SJSA1 (cell line): Measurements from ENCODE around the gene CDKN2A. TPM values are rescaled to one million over a fixed set of nuclear protein-coding genes. Genes with fewer than 3 reads are reported as not detected.

Source experiments
- DNase-seq, 2 experiments: peaks; one replicate each; pipeline ENCODE4 v3.0.0-alpha.2; 2015 to 2020; ENCODE audit warnings: low spot score in 2 of 2, low read depth in 1 of 2
- H3K27ac ChIP-seq: fragments of 250-450 bp; sonication (Bioruptor Pico); 2 replicates; pipeline ENCODE4 v1.5.1; 2020; ENCODE audit warnings: mild to moderate bottlenecking, moderate library complexity
- H3K27me3 ChIP-seq: fragments of 250-450 bp; sonication (Bioruptor Pico); replicated peaks from 2 replicates; pipeline ENCODE4 v1.5.1; 2020; ENCODE audit warnings: mild to moderate bottlenecking, moderate library complexity
- H3K36me3 ChIP-seq: fragments of 250-450 bp; sonication (Bioruptor Pico); 2 replicates; pipeline ENCODE4 v1.5.1; 2020; ENCODE audit warnings: mild to moderate bottlenecking
- H3K4me1 ChIP-seq: fragments of 250-450 bp; sonication (Bioruptor Pico); replicated peaks from 2 replicates; pipeline ENCODE4 v1.6.1; 2021; ENCODE audit warnings: mild to moderate bottlenecking
- H3K4me3 ChIP-seq: fragments of 250-450 bp; sonication (Bioruptor Pico); 2 replicates; pipeline ENCODE4 v1.5.1; 2020; ENCODE audit warnings: mild to moderate bottlenecking
- H3K9me3 ChIP-seq: fragments of 250-450 bp; sonication (Bioruptor Pico); replicated peaks from 2 replicates; pipeline ENCODE4 v1.5.1; 2020; ENCODE audit warnings: mild to moderate bottlenecking
- total RNA-seq: library from RNA; depleted of rRNA; stranded (reverse); fragments of >200 nt; shearing (Covaris generic); gene quantifications from 2 replicates; pipeline ENCODE4 v1.2.3, GENCODE V29; 2014

The CDKN2A gene
- total RNA-seq, 1 experiment from 2014 or later, result 198 TPM

- H3K4me1 ChIP-seq, result peaks cover 4% of the 10 kb centered on the region; the same call in 1 of the 2 replicates
- H3K4me3 ChIP-seq, result no peak overlapping the region
- no peak overlapping the region for H3K27ac ChIP-seq
- no peak for DNase-seq
- no peaks in the 10 kb centered on the region for H3K36me3 ChIP-seq
- no peaks in the 10 kb centered on the region for H3K9me3 ChIP-seq
- H3K27me3 ChIP-seq, result no peaks in the 10 kb centered on the region
These were observed 11.2 kb downstream of the CDKN2A start for GRCh38 chr9:21982861-21983560.

GRCh38 chr9:21982391-21982790 lies 11.8 kb downstream of the CDKN2A start:
- peaks cover 4% of the 10 kb centered on the region; the same call in 1 of the 2 replicates for H3K4me1 ChIP-seq
- H3K9me3 ChIP-seq, result no peaks in the 10 kb centered on the region
- no peak overlapping the region for H3K4me3 ChIP-seq
- no peaks in the 10 kb centered on the region for H3K36me3 ChIP-seq
- no peak for DNase-seq
- no peaks in the 10 kb centered on the region for H3K27me3 ChIP-seq
- H3K27ac ChIP-seq, result no peak overlapping the region

GRCh38 chr9:21976334-21976875 lies 17.8 kb downstream of the CDKN2A start:
- H3K36me3 ChIP-seq, result peaks cover 5% of the 10 kb centered on the region; the same call in 1 of the 2 replicates
- peaks cover 17% of the 10 kb centered on the region for H3K4me1 ChIP-seq
- H3K27ac ChIP-seq, result no peak overlapping the region
- no peak for DNase-seq
- H3K4me3 ChIP-seq, result no peak overlapping the region
- no peaks in the 10 kb centered on the region for H3K27me3 ChIP-seq
- no peaks in the 10 kb centered on the region for H3K9me3 ChIP-seq

GRCh38 chr9:21974722-21975409 lies 19.3 kb downstream of the CDKN2A start:
- H3K4me1 ChIP-seq, result peaks cover 17% of the 10 kb centered on the region
- peak overlapping the region; percentile 83 for H3K27ac ChIP-seq
- H3K9me3 ChIP-seq, result no peaks in the 10 kb centered on the region
- no peaks in the 10 kb centered on the region for H3K27me3 ChIP-seq
- peak overlapping the region; percentile 75 for H3K4me3 ChIP-seq
- H3K36me3 ChIP-seq, result peaks cover 18% of the 10 kb centered on the region
- DNase-seq, result peak; percentile 78 to 85

GRCh38 chr9:21974343-21974721 lies 19.9 kb downstream of the CDKN2A start:
- Histone ChIP-seq H3K4me1 (peaks cover 17% of the 10 kb centered on the region), H3K27ac (peak overlapping the region; percentile 83), H3K9me3 (no peaks in the 10 kb centered on the region), H3K27me3 (no peaks in the 10 kb centered on the region), H3K4me3 (peak overlapping the region; percentile 75), H3K36me3 (peaks cover 20% of the 10 kb centered on the region)
- DNase-seq, result peak in 1 of 2 experiments; percentile 43

GRCh38 chr9:21972361-21972760 lies 21.8 kb downstream of the CDKN2A start:
- no peak for DNase-seq
- Histone ChIP-seq H3K4me1 (peaks cover 17% of the 10 kb centered on the region), H3K36me3 (peaks cover 38% of the 10 kb centered on the region), H3K27me3 (no peaks in the 10 kb centered on the region), H3K4me3 (peak overlapping the region; percentile 75; the same call in 1 of the 2 replicates), H3K27ac (peak overlapping the region; percentile 26), H3K9me3 (no peaks in the 10 kb centered on the region)

GRCh38 chr9:21970800-21971640 lies 23.2 kb downstream of the CDKN2A start:
- H3K27ac ChIP-seq, result no peak overlapping the region
- DNase-seq, result no peak
- H3K27me3 ChIP-seq, result no peaks in the 10 kb centered on the region

GRCh38 chr9:21969951-21970799 lies 24.0 kb downstream of the CDKN2A start:
- H3K9me3 ChIP-seq, result no peaks in the 10 kb centered on the region
- no peak overlapping the region for H3K4me3 ChIP-seq
- no peak overlapping the region for H3K27ac ChIP-seq
- no peak for DNase-seq
- H3K4me1 ChIP-seq, result peaks cover 11% of the 10 kb centered on the region
- H3K36me3 ChIP-seq, result peaks cover 40% of the 10 kb centered on the region
- no peaks in the 10 kb centered on the region for H3K27me3 ChIP-seq

More at GRCh38 chr9:21970800-21971640, 23.2 kb downstream of the CDKN2A start:
- peaks cover 40% of the 10 kb centered on the region for H3K36me3 ChIP-seq
- H3K4me3 ChIP-seq, result no peak overlapping the region
- no peaks in the 10 kb centered on the region for H3K9me3 ChIP-seq
- H3K4me1 ChIP-seq, result peaks cover 17% of the 10 kb centered on the region

- no peak overlapping the region for H3K4me3 ChIP-seq
- H3K36me3 ChIP-seq, result peaks cover 35% of the 10 kb centered on the region
- H3K4me1 ChIP-seq, result peaks cover 11% of the 10 kb centered on the region
- no peak for DNase-seq
- no peaks in the 10 kb centered on the region for H3K9me3 ChIP-seq
- H3K27ac ChIP-seq, result no peak overlapping the region
- H3K27me3 ChIP-seq, result no peaks in the 10 kb centered on the region
These were observed 24.9 kb downstream of the CDKN2A start for GRCh38 chr9:21969011-21969940.

- H3K9me3 ChIP-seq, result no peaks in the 10 kb centered on the region
- no peak overlapping the region for H3K4me3 ChIP-seq
- no peak overlapping the region for H3K27ac ChIP-seq
- H3K27me3 ChIP-seq, result no peaks in the 10 kb centered on the region
- peaks cover 11% of the 10 kb centered on the region for H3K4me1 ChIP-seq
- peaks cover 35% of the 10 kb centered on the region for H3K36me3 ChIP-seq
- no peak for DNase-seq
These were observed 25.7 kb downstream of the CDKN2A start for GRCh38 chr9:21968331-21969010.

- H3K27ac ChIP-seq, result no peak overlapping the region
- H3K4me3 ChIP-seq, result no peak overlapping the region
- H3K27me3 ChIP-seq, result no peaks in the 10 kb centered on the region
- peaks cover 11% of the 10 kb centered on the region for H3K4me1 ChIP-seq
- no peak for DNase-seq
- no peaks in the 10 kb centered on the region for H3K9me3 ChIP-seq
- H3K36me3 ChIP-seq, result peaks cover 35% of the 10 kb centered on the region
These were observed 26.5 kb downstream of the CDKN2A start for GRCh38 chr9:21967702-21968101.

- no peaks in the 10 kb centered on the region for H3K27me3 ChIP-seq
- DNase-seq, result no peak
- H3K36me3 ChIP-seq, result peaks cover 35% of the 10 kb centered on the region
- no peak overlapping the region for H3K4me3 ChIP-seq
- H3K9me3 ChIP-seq, result no peaks in the 10 kb centered on the region
- H3K4me1 ChIP-seq, result peaks cover 5% of the 10 kb centered on the region
- H3K27ac ChIP-seq, result no peak overlapping the region
These were observed 27.0 kb downstream of the CDKN2A start for GRCh38 chr9:21967169-21967568.
